CD4-positive, alpha-beta T cell treated with Interferon gamma for 1 hour (primary cell): ENCODE data around the gene CT45A2.
"Not testable (repeated sequence)": the region's sequence is repeated elsewhere in the genome, so short reads cannot be mapped to it uniquely, and the experiment has no call there.

Experiments used
- DNase-seq: peaks from one replicate; pipeline ENCODE4 v3.0.0-alpha.2; 2020

CT45A2 gene, protein sequence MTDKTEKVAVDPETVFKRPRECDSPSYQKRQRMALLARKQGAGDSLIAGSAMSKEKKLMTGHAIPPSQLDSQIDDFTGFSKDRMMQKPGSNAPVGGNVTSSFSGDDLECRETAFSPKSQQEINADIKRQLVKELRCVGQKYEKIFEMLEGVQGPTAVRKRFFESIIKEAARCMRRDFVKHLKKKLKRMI

DNA sequence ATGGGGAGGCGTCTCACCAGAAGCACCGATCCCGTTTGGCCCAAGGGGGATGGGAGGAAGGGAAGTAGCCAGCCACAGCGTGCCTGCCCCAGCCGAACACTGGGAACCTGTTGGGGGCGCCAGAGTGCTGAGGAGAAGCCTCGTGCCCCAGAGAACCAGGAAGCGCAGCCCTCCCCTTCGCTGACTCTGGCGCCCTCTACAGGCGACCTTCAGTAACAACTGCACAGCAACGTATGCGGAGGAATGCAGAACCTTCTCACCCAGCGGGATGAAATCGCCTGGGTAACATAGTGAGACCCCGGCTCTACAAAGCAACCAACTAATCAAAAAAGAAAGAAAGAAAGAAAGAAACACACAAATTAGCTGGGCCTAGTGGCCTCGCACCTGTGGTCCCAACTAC is at the start of gene CT45A2:
CT45A2 (minus strand) TSS at position 101 of the 400 bp plus-strand sequence. CDS start 3,747 bp downstream, outside the sequence.
- not testable (repeated sequence) for DNase-seq

DNA sequence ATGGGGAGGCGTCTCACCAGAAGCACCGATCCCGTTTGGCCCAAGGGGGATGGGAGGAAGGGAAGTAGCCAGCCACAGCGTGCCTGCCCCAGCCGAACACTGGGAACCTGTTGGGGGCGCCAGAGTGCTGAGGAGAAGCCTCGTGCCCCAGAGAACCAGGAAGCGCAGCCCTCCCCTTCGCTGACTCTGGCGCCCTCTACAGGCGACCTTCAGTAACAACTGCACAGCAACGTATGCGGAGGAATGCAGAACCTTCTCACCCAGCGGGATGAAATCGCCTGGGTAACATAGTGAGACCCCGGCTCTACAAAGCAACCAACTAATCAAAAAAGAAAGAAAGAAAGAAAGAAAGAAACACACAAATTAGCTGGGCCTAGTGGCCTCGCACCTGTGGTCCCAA is 34.6 kb upstream of the CT45A2 start, which contains the start of gene CT45A8:
CT45A8 (minus strand) TSS at position 101 of the 400 bp plus-strand sequence. CDS start 3,755 bp downstream, outside the sequence.
- DNase-seq = not testable (repeated sequence)

DNA sequence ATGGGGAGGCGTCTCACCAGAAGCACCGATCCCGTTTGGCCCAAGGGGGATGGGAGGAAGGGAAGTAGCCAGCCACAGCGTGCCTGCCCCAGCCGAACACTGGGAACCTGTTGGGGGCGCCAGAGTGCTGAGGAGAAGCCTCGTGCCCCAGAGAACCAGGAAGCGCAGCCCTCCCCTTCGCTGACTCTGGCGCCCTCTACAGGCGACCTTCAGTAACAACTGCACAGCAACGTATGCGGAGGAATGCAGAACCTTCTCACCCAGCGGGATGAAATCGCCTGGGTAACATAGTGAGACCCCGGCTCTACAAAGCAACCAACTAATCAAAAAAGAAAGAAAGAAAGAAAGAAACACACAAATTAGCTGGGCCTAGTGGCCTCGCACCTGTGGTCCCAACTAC is 17.4 kb upstream of the CT45A2 start, which contains the start of gene CT45A7:
CT45A7 (minus strand) TSS at position 101 of the 400 bp plus-strand sequence. CDS start 3,747 bp downstream, outside the sequence.
- DNase-seq = not testable (repeated sequence)

- not testable (repeated sequence) for DNase-seq
Measured at GRCh38 chrX:135802687-135803086, 17.1 kb downstream of the CT45A2 start, which contains the start of gene CT45A6. Gene CT45A6, minus strand, starts transcription at chrX:135802787. Its CDS starts 3,794 bp downstream, at chrX:135798993.

GRCh38 chrX:135785403-135785802 is 34.4 kb downstream of the CT45A2 start, which contains the start of gene CT45A5:
Gene CT45A5, minus strand, starts transcription at chrX:135785503. Its CDS starts 3,774 bp downstream, at chrX:135781729.
- not testable (repeated sequence) for DNase-seq

GRCh38 chrX:135768091-135768490 is 51.7 kb downstream of the CT45A2 start, which contains the start of gene CT45A3:
Gene CT45A3, minus strand, starts transcription at chrX:135768191. Its CDS starts 3,747 bp downstream, at chrX:135764444.
- DNase-seq = not testable (repeated sequence)
